Measurements from ENCODE around the gene CDHR5. TPM values are rescaled to one million over a fixed set of nuclear protein-coding genes. Genes with fewer than 3 reads are reported as not detected.

CDHR5 gene
- total RNA-seq, 2 experiments from 2014 or later: not detected

DNA sequence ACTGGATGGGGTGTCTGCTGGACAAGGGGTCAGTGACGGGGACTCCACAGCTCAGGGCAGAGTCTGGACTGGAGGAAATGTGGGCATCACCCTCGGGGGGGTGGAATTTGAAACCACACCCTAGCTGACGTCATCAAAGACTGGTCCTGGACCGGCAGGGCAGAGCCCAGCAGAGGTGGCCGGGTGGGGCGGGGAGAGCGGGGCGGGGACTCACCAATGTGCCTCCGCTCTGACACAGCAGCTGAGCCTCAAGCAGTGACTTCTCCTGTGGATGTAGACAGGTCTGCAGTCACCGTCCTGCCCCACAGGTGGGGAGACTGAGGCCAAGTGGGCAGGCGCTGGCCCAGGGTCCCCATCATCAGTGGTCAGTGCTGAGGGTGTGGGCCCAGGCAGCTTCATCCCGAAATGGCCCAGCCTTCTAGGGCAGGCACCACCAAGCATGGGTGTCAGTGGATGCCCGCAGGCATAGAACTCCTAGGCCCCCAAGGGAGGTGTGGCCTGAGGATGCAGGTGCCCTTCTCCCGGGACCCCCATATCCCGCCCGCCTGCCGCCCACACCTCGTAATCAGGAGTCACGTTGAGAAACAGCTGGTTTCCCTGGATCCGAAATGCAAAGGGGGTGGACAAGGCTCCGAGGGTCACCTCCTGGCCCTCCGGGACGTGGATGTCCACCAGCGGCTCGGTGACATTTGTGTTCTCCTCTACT lies 603 bp downstream of the CDHR5 start:
- no peak overlapping the region for H3K4me3 Mint-ChIP-seq
- H3K27me3 Mint-ChIP-seq: peaks cover 22% of the 10 kb centered on the region
- CTCF ChIA-PET: no interaction called here
- H3K27ac Mint-ChIP-seq: no peak overlapping the region
- ATAC-seq (no peak), DNase-seq (no peak)
- peaks cover 4% of the 10 kb centered on the region for H3K36me3 Mint-ChIP-seq
- peaks cover 14% of the 10 kb centered on the region for H3K4me1 Mint-ChIP-seq
- H3K9me3 Mint-ChIP-seq (ENCODE audit: low read depth): no peaks in the 10 kb centered on the region

DNA sequence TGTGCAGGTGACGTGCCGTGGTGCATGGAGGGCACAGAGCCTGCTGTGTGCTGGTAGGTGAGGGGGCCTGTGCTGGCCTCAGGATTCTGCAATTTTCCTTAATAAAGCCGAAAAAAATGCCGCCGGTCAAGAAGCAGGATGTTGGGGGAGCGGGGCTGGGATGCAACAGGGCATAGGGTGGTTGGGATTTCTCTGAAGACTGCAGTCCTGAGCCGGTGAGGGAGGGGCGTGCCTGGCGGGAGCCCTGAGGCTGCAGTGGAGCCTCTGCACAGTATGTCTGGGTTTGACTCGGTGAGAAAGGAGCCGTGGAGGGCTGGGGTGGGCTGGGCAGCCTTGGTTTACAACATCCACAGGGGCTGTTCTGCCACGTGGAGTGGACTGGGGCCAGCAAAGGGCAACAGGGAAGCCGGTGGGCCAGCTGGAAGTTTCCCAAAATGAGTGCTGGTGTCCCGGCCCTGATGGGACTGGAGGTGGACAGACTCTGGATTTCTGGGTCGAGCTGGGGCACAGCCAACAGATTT lies 1.3 kb downstream of the CDHR5 start:
- CTCF ChIA-PET: no interaction called here
- Mint-ChIP-seq H3K36me3 (peaks cover 3% of the 10 kb centered on the region), H3K4me1 (peaks cover 8% of the 10 kb centered on the region), H3K27ac (no peak overlapping the region), H3K27me3 (peaks cover 16% of the 10 kb centered on the region), H3K4me3 (no peak overlapping the region), H3K9me3 (ENCODE audit: low read depth) (no peaks in the 10 kb centered on the region)
- DNase-seq (no peak), ATAC-seq (no peak)

DNA sequence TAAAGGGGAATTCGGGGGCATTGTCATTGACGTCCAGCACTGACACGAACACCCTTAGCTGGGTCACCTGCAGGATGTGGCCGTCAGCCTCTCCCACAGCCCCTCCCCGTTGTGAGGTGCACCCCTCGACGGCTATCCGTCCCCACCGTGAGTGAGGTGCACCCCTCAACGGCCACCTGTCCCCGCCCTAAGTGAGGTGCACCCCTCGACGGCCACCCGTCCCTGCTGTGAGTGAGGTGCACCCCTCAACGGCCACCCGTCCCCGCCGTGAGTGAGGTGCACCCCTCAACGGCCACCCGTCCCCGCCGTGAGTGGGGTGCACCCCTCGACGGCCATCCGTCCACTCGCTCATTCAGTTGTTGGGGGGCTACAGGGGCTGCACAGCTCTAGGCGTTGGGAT lies 2.9 kb downstream of the CDHR5 start:
- H3K36me3 Mint-ChIP-seq: no peaks in the 10 kb centered on the region
- no peak overlapping the region for H3K27ac Mint-ChIP-seq
- H3K9me3 Mint-ChIP-seq (ENCODE audit: low read depth): no peaks in the 10 kb centered on the region
- H3K4me1 Mint-ChIP-seq: no peaks in the 10 kb centered on the region
- no peak overlapping the region for H3K4me3 Mint-ChIP-seq
- DNase-seq (no peak), ATAC-seq (no peak)
- peaks cover 5% of the 10 kb centered on the region for H3K27me3 Mint-ChIP-seq
- CTCF ChIA-PET: no interaction called here

DNA sequence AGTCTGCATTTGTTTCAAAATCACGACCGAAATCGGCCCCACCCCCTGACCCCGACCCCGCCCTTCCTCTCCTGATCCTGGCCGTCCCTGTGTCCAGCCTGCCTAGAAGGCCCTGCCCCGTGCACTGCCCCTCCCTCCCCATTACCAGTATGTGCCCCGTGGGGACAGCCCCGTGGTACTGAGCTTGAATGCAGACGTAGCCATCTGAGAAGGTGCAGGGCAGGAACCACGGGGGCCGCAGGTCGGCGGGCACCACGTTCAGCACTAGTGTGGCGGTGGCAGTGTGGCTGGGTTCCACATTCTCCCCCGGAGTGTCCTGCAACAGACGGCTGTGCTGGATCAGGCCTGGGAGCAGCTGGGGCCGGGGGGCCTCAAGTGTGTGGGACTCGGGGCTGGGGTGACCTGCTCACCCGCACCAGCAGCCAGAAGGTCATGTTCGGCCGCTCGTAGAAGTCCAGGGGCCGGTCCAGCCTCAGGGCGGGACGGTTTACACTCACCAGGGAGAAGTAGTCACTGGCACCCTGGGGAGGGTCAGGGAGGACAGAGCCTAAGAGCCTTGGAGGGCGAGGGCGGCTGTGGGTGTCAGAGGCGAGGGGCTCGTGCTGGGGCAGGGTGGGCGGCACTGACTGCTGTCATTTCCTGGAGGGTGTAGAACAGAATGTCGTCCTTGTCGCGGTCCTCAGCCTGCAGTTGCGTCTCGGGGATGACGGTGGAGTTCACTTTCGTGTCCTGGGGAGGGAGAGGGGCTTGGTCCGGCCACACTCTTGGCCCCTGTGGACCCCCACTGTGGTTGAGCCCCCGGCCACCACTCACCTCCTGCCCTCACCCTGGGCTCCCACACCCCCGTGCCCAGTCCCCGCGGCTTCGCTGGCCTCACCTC lies 3.6 kb downstream of the CDHR5 start:
- CTCF ChIA-PET: no interaction called here
- ATAC-seq (no peak), DNase-seq (no peak)
- H3K36me3 Mint-ChIP-seq: no peaks in the 10 kb centered on the region
- no peak overlapping the region for H3K4me3 Mint-ChIP-seq
- no peaks in the 10 kb centered on the region for H3K9me3 Mint-ChIP-seq (ENCODE audit: low read depth)
- peaks cover 3% of the 10 kb centered on the region for H3K27me3 Mint-ChIP-seq
- peaks cover 3% of the 10 kb centered on the region for H3K4me1 Mint-ChIP-seq
- no peak overlapping the region for H3K27ac Mint-ChIP-seq

DNA sequence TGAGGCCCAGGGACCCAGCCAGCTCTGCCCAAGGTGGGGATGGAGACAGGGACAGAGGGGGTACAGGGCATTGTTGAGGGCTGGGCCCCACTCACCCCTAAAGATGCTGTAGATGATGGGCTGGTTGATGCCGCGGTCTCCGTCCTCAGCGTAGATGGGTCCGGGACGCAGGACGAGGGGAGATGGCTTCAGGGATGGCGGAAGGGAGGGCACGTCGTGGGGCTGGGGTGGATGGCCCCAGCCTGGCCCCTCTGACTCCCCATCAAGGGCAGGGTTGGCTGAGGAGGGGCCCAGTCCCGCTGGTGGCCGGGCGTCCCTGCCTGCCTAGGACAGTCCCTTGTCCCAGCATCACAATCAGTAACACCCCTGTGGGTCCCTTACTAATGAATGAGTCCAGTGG lies 4.6 kb downstream of the CDHR5 start:
- no peaks in the 10 kb centered on the region for H3K9me3 Mint-ChIP-seq (ENCODE audit: low read depth)

DNA sequence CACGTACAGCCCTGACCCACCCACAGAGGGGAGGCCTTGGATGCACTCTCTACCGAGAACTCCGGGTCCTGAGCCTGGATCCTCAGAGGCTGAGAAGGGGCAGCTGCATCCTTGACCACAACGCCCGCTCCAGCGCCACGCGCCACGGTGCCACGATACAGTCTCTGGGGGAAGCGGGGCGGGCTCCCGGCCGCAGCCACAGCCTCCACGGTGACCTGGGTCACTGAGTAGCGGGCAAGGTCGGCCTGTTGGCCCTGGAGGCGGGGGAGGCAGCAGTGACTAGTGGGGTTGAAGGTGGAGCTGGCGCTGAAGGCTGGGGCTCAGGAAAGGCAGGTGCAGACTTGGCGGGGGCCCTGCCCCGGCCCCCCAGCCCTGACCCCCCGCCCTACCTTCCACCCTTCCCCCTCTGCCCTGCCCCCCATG lies 5.1 kb downstream of the CDHR5 start:
- no peak for ATAC-seq
- DNase-seq: no peak
- CTCF ChIA-PET: no interaction called here
- Mint-ChIP-seq H3K4me3 (no peak overlapping the region), H3K4me1 (peaks cover 5% of the 10 kb centered on the region), H3K27ac (no peak overlapping the region), H3K9me3 (ENCODE audit: low read depth) (no peaks in the 10 kb centered on the region), H3K36me3 (peaks cover 6% of the 10 kb centered on the region), H3K27me3 (no peaks in the 10 kb centered on the region)

More for the DNA sequence above, 4.6 kb downstream of the CDHR5 start:
- Mint-ChIP-seq H3K27ac (no peak overlapping the region), H3K36me3 (peaks cover 3% of the 10 kb centered on the region), H3K4me1 (peaks cover 5% of the 10 kb centered on the region), H3K4me3 (no peak overlapping the region), H3K27me3 (no peaks in the 10 kb centered on the region)
- DNase-seq (no peak), ATAC-seq (no peak)
- CTCF ChIA-PET: no interaction called here

DNA sequence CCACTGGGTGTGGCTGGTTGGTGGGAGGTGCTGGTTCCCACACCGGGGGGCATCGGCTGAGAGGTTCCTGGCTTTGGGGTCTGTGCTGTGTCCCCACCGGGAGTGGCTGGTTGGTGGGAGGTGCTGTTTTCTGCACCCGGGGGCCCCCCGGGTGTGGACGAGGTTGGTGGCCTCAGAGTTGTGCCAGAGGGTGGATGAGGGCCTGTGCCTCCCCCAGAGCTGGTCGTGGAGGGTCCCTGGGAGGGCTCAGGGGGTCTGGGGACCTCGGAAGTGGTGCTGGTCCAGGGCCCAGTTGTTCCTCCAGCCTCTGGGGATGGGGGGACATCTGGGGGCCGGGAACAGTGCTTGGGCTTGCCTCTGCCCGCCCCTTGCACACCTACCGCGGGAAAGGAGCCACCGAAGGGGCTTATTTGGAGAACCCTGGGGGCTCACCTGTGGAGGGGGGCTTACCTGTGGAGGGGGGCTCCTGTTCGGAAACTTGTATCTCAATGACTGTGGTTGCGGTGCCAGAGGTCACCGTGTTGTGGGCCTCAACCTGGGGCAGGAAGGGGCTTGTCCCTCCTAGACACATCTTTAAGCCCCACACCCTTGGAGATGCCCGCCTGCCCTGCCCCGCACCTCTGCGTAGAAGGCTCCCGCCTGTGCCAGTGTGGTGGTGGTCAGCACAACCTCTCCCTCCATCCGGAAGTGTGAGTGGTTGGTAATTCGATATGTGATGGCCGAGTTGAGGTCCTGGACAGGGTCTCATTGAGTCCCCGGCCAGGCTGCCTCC lies 5.7 kb downstream of the CDHR5 start:
- peaks cover 12% of the 10 kb centered on the region for H3K36me3 Mint-ChIP-seq
- H3K4me1 Mint-ChIP-seq: peaks cover 9% of the 10 kb centered on the region
- no peak for ATAC-seq
- H3K27me3 Mint-ChIP-seq: no peaks in the 10 kb centered on the region
- CTCF ChIA-PET: no interaction called here
- H3K27ac Mint-ChIP-seq: no peak overlapping the region
- DNase-seq: no peak
- no peaks in the 10 kb centered on the region for H3K9me3 Mint-ChIP-seq (ENCODE audit: low read depth)
- no peak overlapping the region for H3K4me3 Mint-ChIP-seq

DNA sequence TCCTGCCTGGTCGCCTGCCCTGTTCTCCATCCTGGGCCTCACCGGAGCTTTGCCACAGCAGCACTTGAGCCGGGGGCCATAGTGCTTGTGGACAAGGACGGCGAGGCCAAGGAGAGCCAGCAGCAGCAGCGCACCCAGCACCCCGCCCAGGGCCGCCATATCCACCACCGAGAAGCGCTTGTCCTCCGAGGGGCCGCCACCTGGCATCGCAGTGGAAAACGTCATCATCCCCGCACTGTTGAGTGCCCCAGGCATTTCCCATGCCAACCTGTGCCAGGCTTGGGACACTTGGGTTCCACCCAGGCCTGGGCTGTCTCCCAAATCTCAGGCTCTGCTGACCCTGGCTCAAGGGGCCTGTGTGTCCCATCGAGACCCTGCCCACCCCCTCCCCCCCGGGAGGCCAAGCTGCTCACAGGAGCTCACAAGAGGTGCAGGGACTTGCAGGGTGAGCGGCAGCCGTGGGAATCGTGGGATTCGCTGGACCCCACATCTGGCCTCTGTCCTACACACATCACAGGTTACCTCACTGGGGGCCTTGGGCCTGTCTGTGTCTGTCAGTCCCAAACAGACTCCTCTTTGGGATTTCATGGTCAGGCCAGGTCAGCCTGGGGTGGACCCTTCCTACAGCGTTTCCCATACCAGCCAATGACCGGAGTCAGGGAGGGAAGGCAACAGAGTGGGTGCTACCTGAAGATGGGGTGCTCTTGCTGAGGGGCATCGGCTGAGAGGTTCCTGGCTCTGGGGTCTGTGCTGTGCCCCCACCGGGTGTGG lies 6.7 kb downstream of the CDHR5 start:
- no peak overlapping the region for H3K4me3 Mint-ChIP-seq
- H3K36me3 Mint-ChIP-seq: peaks cover 19% of the 10 kb centered on the region
- H3K27ac Mint-ChIP-seq: no peak overlapping the region
- DNase-seq: no peak
- peaks cover 11% of the 10 kb centered on the region for H3K4me1 Mint-ChIP-seq
- H3K27me3 Mint-ChIP-seq: no peaks in the 10 kb centered on the region
- CTCF ChIA-PET: no interaction called here
- ATAC-seq: no peak
- H3K9me3 Mint-ChIP-seq (ENCODE audit: low read depth): no peaks in the 10 kb centered on the region

DNA sequence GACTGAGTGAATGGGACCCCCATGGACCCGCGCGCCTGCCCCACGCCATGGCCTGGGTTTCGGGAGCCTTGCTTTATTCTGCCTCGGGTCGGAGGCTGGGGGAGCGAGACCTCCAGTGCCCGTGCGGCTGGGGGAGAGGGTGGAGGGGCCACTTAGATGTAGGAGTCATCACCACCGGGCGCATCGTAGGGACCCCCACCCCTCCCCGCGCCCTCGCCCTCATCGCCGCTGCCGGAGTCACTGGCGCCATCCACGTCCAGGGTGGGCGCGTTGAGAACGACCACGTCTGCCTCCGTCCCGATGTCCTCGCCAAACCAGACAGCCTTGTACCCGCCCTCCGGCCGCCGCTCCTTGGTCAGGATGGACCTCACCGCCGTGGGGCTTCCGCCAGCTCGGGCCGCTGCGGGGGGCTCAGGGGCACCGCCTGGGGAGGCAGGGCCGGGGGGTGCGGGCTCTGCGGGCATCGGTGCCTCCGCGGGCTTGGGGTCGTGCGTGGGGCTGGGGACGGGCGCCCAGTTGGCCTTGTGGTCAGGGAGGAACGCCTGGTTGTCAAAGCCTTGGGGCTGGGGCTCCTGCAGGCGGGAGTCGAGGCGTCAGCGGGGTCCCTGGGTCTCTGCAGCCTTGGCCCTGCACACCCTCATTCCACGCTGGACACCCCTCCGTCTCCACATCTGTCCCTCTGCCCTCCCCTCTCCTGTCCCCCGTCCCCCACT lies 7.4 kb downstream of the CDHR5 start:
- Mint-ChIP-seq H3K27me3 (no peaks in the 10 kb centered on the region), H3K36me3 (peaks cover 21% of the 10 kb centered on the region), H3K4me1 (peaks cover 14% of the 10 kb centered on the region), H3K27ac (peak overlapping the region; percentile 99), H3K4me3 (no peak overlapping the region), H3K9me3 (ENCODE audit: low read depth) (no peaks in the 10 kb centered on the region)
- CTCF ChIA-PET: no interaction called here
- ATAC-seq (no peak), DNase-seq (no peak)

DNA sequence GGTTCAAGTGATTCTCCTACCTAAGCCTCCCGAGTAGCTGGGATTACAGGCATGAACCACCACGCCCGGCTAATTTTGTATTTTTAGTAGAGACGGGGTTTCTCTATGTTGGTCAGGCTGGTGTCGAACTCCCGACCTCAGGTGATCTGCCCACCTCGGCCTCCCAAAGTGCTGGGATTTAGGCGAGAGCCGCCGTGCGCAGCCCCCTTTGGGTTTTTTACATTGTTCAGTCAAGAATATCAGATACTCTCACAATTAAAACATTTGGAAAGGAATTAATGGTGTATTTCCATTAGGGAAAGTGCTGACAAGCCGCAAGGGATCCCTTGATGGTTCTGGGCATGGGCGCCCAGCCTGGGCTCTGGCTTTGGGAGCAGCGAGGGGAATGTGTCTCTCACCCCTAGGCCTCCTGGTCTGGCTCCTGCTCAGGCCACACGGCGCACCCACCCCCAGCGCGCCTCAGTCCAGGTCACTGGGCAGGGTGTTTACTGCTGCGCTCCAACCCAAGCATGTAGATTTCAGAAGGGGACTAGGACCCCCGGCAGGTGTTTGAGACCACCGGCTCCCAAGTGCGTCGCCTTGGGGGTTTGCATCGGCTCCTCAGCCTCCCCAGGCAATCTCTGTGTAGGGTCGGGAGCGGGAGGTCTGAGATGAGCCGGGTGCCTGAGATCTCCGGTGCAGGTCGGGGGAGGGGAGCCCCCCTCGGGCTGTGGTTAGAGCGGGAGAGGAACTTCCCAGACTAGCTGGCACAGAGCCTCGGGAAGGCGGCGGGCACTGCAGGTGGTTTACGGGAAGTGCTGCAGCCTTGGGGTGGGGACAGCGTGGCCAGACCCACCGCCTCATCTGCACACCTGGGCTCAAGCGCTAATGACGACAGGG lies 8.2 kb downstream of the CDHR5 start:
- Mint-ChIP-seq H3K27me3 (no peaks in the 10 kb centered on the region), H3K27ac (peak overlapping the region; percentile 99), H3K4me3 (peak overlapping the region; percentile 98), H3K4me1 (peaks cover 16% of the 10 kb centered on the region), H3K9me3 (ENCODE audit: low read depth) (no peaks in the 10 kb centered on the region), H3K36me3 (peaks cover 27% of the 10 kb centered on the region)
- DNase-seq (no peak), ATAC-seq (no peak)
- CTCF ChIA-PET: interaction anchor here (1.1 to 1.5 kb wide), 3 partner anchors 62 to 107 kb away, joined by 3 to 9 read pairs (median 5); no protein-coding TSS in a partner anchor

DNA sequence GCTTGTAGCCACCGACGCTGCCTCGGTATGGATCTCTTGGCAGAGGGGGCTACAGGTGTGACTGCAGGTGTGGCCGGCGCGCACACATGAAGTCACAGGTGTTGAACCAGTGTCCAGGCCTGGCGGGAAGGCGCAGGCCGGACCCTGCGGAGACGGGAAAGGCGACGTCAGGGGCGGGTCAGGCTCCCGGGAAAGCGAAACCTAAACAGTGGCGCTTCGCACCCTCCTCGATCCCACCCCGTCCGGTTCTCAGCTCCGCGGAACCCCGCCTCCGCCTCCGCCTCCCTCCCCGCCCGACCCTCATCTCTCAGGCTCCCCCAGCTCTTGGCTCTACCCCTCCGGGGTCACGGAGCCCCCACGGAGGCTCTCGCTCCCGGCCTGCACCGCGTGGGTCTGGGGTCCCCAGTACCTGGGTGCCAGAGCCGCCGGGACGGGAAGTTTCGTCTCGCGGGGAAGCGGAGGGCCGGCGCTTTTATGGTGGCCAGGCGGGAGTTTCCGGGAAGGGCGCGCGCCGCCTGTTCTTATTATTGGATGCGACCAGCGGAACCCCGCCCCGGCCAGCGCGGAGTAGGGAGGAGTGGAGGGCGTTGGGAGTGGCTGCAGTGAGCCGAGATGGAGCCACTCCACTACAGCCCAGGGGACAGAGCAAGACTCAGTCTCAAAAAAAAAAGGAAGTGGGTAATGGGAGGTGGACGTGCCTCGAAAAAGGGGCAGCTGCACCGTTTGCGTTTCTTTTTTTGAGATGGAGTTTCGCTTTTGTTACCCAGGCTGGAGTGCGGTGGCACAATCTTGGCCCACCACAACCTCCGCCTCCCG lies 9.0 kb downstream of the CDHR5 start, which contains the start of gene IRF7:
TSS of gene IRF7 (minus strand) at position 447 of the 816 bp plus-strand sequence. CDS start 586 bp downstream, outside the sequence.
- Mint-ChIP-seq H3K9me3 (ENCODE audit: low read depth) (no peaks in the 10 kb centered on the region), H3K27me3 (no peaks in the 10 kb centered on the region), H3K4me1 (peaks cover 18% of the 10 kb centered on the region), H3K27ac (peak within 1 kb of the TSS; percentile 99), H3K4me3 (peak within 1 kb of the TSS; percentile 98), H3K36me3 (peaks cover 35% of the 10 kb centered on the region)
- peak; percentile 96 for DNase-seq
- peak; percentile 83 for ATAC-seq
- CTCF ChIA-PET: interaction anchor here (1.1 to 1.5 kb wide), 3 partner anchors 61 to 108 kb away, joined by 3 to 9 read pairs (median 5); no protein-coding TSS in a partner anchor
